GM19238 (cell line): ENCODE results near the gene CAPZA1.
"Not testable (repeated sequence)": the region's sequence is repeated elsewhere in the genome, so short reads cannot be mapped to it uniquely, and the experiment has no call there.

Source experiments
- DNase-seq: peaks from one replicate; pipeline ENCODE4 v3.0.0; 2011; ENCODE audit warnings: low spot score; ENCODE audit not compliant: insufficient read length

CAPZA1 gene

GRCh38 chr1:112626887-112627286 lies 7.3 kb downstream of the CAPZA1 start:
- DNase-seq = no peak

DNA sequence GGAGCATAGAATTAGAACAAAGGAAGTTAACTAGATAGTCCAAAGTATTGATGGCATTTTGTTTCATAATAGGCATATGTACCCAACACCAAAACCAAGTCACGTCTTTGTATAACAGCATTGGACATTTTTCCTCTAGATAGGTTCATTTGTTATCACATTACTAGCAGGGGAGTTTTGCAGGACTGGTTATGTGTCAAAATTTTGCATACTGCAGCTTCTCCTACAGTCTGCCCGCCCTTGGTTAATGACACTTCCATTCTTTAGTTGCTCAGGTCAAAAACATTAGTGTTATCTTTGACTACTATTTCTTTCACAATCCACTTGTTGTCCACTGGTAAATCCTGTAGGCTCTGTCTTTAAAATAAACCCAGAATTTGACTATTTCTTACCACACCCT lies 8.9 kb downstream of the CAPZA1 start:
- no peak for DNase-seq

DNA sequence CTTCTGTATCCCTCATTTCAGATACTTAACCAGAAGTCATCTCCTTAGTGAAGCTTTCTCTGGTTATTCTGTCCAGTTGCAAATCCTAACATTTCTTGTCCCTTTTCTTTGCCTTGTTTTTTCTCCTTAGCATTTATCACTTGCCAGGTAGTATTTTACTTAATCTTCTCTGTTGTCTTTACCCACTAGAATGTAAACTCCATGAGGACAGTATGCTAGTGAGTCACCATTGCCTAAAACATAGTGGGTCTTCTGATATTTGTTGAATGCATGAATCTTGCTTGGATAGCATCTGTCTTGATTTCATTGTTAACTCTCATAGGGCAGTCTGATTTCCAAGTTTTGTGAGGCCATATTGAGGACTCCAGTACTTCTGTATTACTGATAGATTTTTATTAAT lies 9.6 kb downstream of the CAPZA1 start:
- no peak for DNase-seq

GRCh38 chr1:112633628-112634027 lies 14.0 kb downstream of the CAPZA1 start:
- DNase-seq = no peak

- no peak for DNase-seq
These were observed 14.7 kb downstream of the CAPZA1 start for GRCh38 chr1:112634367-112634766.

DNA sequence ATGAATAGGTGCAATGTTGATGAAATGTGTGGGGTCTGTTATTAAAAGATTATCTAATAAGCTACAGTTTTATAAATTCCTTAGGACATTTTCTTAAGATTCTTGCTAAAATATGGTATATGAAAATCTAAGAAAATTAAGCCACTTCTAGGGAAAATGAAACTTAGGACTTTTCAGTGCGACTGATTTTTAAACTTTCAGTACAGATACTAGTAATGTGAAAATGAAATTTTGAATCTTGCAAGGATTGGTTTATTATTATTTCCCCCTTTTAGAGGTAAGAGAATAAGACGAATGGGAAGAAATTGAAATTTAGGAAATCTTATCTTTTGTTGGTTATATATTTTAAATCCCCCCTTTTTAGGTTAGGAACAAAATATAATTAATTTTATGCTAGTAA lies 16.4 kb downstream of the CAPZA1 start:
- DNase-seq = no peak

- DNase-seq = no peak
These were observed 17.1 kb downstream of the CAPZA1 start for GRCh38 chr1:112636597-112637253.

- no peak for DNase-seq
These were observed 17.9 kb downstream of the CAPZA1 start for GRCh38 chr1:112637254-112638109.

DNA sequence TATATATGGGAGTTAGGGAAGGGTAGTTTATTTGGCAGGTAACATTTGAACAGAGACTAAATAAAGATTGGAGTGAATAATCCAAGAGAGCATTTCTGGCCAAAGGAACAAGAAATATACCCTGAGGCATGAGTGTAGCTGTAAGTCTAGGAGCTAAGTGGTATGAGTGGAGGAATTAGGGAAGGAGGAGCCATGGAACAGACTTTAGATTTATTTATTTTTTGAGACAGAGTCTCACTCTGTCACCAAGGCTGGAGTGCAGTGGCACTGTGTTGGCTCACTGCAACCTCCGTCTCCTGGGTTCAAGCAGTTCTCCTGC lies 18.4 kb downstream of the CAPZA1 start:
- DNase-seq = no peak

- not testable (repeated sequence) for DNase-seq
These were observed 20.8 kb downstream of the CAPZA1 start for GRCh38 chr1:112640437-112640836.

GRCh38 chr1:112643080-112643479 lies 23.4 kb downstream of the CAPZA1 start:
- no peak for DNase-seq

- no peak for DNase-seq
These were observed 26.6 kb downstream of the CAPZA1 start for GRCh38 chr1:112646225-112646624.

DNA sequence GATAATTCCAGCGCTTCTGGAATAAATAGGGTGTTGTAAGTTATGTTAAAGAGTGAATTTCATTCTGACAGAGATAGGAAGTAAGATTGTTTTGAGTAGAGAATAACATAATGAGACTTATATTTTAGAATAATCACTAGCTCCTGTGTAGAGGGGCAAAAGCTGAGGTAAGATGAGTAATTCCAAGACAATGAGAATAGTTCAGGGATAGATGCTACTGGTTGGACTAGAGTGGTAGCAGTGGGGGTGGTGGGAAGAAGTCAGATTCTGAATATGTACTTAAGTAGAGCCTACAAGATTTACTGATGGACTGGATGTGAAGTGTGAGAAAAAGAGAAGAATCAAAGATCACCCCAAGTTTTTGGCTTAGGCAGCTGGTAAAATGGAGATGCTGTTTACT lies 31.6 kb downstream of the CAPZA1 start:
- DNase-seq = no peak

GRCh38 chr1:112665857-112666256 lies 46.2 kb downstream of the CAPZA1 start:
- DNase-seq = no peak

DNA sequence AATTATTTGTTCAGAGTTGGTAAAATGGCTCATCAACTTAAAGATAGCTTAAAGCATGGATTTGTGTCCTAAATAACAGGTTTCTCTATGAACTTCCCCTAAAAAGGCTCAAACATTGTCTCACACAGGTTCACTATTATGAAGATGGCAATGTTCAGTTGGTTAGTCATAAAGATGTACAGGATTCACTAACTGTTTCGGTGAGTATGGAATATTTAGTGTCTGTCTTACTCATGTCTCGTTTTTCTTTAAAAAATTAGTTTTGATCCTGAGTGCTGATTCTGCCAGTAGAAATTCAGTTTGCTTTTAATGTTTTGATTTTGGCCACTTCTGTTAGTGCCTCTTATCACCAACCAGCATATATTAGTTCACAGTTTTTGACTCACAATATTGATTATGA lies 47.3 kb downstream of the CAPZA1 start:
- no peak for DNase-seq

DNA sequence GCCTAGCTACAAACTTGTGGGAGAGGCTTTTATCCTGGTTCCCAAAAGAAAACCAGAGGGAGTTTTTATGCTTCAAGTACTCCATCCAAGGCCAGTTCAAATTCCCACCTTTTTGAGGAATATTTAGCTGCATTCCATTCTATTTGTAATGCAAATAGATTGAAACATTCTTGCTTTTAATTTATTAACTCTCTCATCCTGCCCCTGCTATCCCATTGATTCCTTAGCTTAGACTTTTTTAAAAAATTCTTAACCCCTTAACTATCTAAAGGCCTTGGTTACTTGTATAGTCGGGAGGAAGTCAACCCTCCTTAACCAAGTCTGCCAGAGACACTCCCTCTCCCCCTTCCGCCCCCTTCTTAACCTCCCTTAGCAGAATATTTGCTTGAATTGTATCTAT lies 52.4 kb downstream of the CAPZA1 start:
- DNase-seq = no peak

DNA sequence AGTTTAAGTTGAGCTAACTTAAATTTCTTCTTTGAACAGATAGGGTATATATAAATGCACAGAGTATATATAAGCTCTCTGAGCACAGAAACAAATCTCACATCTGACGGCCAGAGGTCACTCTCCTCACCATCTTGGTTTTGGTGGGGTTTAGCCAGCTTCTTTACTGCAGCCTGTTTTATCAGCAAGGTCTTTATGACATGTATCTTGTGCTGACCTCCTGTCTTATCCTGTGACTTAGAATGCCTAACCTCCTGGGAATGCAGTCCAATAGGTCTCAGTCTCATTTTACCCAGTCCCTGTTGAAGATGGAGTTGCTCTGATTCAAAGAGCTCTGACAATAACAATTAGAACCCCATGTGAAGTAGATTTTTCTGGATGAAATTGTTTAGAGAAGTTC lies 53.2 kb downstream of the CAPZA1 start:
- DNase-seq = no peak

GRCh38 chr1:112673592-112674439 lies 54.2 kb downstream of the CAPZA1 start:
- no peak for DNase-seq

DNA sequence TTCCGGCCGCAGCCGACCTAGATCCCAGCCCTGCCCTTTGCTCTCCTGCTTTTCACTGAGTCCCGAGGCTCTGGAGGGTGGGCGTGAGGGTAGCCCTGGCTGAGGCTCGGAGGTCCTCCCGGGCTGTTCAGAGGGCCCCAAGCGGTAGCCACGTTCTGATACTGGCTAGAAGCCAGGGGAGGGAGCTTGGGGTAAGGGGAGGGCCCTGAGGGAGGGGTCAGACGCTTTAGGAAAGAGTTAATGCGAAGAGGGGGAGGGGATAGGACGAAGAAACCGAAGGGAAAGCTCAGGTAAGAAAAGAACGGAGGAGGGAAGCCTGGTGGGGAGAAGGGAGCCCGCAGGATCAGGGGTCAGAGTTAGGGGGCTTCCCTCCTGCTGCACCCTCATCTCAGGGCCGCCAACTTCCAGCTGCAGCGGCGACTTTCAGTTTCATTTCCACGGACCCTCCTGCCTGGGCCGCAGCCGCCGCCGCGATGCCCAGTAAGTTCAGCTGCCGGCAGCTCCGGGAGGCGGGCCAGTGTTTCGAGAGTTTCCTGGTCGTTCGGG lies 54.9 kb downstream of the CAPZA1 start, which contains the start of gene MOV10:
Gene MOV10 (plus strand): TSS at position 220 of the 546 bp plus-strand sequence. CDS start 254 bp downstream, at position 474.
- peak; percentile 62 for DNase-seq

- DNase-seq = peak; percentile 59
These were observed 55.5 kb downstream of the CAPZA1 start for GRCh38 chr1:112674986-112675727.
